Dendritic cell treated with granulocyte-macrophage colony-stimulating factor and Interleukin-4, amounts not matched to agents 40 ng/mL and 50 ng/mL, for 4 days (primary cell): ENCODE data around the gene SCYL1.

Experiments used
- H3K27ac Mint-ChIP-seq: one replicate; pipeline ENCODE4 v1.8.0; 2022; ENCODE audit warnings: mild to moderate bottlenecking, mixed read lengths
- H3K27me3 Mint-ChIP-seq: one replicate; pipeline ENCODE4 v1.8.0; 2022; ENCODE audit warnings: mild to moderate bottlenecking, mixed read lengths
- H3K36me3 Mint-ChIP-seq: one replicate; pipeline ENCODE4 v1.8.0; 2022; ENCODE audit warnings: low read depth, mixed read lengths
- H3K4me1 Mint-ChIP-seq: one replicate; pipeline ENCODE4 v1.8.0; 2022; ENCODE audit warnings: low read depth, mixed read lengths
- H3K4me3 Mint-ChIP-seq: one replicate; pipeline ENCODE4 v1.8.0; 2022; ENCODE audit warnings: mild to moderate bottlenecking, moderate library complexity, mixed read lengths
- H3K9me3 Mint-ChIP-seq: one replicate; pipeline ENCODE4 v1.8.0; 2022; ENCODE audit warnings: mixed read lengths
- intact Hi-C: fragments of 100-400 bp; cut with micrococcal nuclease; formaldehyde crosslinking; loops from one replicate; pipeline ENCODE4 v1.15.0; 2022

Gene SCYL1

DNA sequence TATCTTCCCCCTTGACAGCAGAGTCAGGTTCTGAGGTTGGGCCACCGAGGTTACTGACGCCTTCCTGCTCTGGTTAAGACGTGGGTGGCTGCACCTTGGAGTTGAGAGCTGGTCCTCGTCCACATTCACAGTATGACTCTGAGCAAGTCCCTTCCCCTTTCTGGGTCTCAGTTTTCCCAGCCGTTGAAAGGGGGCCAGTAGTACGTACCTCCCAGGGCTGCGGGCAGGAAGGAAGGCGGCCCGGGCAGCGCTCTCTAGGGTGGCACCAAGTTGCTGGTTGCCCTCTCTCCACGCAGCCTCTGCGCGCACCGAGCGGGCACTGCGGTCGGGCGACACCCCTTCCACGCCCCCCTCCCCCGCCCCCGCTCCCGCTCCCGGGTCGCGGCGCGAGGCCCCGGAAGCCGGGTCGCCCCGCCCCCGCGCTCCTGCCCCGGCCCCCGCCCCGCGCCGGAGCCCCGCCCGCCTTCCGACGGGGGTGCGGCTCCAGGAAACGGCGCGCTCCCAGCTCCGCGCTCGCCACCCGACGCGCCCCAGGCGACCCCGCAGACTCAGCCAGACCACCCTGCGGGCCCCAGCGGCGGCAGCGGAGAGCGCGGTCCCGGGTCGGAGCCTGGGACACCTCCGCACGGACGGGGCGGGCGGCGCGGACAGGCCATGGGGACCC lies 50.8 kb downstream of the SCYL1 start, which contains the start of gene EHBP1L1:
Gene EHBP1L1, plus strand, starts transcription at position 486 of the 664 bp plus-strand sequence. CDS start 250 bp downstream, outside the sequence.
- Mint-ChIP-seq H3K9me3 (no peaks in the 10 kb centered on the region), H3K27me3 (no peaks in the 10 kb centered on the region), H3K27ac (peak within 1 kb of the TSS; percentile 90), H3K36me3 (peaks cover 87% of the 10 kb centered on the region), H3K4me1 (peaks cover 70% of the 10 kb centered on the region), H3K4me3 (peak within 1 kb of the TSS; percentile 92)
- intact Hi-C loops: no loop called here

DNA sequence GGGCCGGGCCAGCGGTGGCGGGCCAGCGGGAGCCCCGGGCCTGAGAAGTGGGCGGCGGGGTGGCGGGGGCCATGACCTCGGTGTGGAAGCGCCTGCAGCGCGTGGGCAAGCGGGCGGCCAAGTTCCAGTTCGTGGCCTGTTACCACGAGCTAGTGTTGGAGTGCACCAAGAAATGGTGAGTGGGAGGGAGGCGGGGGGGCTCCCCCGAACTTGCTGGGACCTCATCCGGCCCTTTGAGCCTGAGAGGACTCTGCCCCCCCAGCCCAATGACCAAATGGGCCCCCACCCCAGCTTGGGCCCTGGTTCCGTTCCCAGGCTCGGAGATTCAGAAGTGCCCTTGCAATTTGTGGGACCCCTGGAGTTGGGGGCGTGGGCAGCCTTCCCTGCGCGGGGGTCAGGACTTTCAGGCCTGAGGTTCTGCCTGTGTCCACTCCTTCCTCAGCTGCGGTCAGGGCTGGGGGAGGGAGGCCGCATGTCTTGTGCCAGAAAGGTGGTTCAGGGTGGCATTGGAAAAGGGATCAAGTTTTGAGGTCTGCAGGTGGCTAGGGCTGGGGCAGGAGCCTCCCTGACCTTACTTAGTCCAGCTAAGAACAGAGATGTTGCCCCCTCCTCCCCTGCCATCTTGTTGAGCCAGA lies 51.5 kb downstream of the SCYL1 start:
- H3K4me3 Mint-ChIP-seq: peak overlapping the region; percentile 92
- no peaks in the 10 kb centered on the region for H3K27me3 Mint-ChIP-seq
- intact Hi-C loops: no loop called here
- peak overlapping the region; percentile 90 for H3K27ac Mint-ChIP-seq
- peaks cover 87% of the 10 kb centered on the region for H3K36me3 Mint-ChIP-seq
- H3K9me3 Mint-ChIP-seq: no peaks in the 10 kb centered on the region
- H3K4me1 Mint-ChIP-seq: peaks cover 69% of the 10 kb centered on the region

DNA sequence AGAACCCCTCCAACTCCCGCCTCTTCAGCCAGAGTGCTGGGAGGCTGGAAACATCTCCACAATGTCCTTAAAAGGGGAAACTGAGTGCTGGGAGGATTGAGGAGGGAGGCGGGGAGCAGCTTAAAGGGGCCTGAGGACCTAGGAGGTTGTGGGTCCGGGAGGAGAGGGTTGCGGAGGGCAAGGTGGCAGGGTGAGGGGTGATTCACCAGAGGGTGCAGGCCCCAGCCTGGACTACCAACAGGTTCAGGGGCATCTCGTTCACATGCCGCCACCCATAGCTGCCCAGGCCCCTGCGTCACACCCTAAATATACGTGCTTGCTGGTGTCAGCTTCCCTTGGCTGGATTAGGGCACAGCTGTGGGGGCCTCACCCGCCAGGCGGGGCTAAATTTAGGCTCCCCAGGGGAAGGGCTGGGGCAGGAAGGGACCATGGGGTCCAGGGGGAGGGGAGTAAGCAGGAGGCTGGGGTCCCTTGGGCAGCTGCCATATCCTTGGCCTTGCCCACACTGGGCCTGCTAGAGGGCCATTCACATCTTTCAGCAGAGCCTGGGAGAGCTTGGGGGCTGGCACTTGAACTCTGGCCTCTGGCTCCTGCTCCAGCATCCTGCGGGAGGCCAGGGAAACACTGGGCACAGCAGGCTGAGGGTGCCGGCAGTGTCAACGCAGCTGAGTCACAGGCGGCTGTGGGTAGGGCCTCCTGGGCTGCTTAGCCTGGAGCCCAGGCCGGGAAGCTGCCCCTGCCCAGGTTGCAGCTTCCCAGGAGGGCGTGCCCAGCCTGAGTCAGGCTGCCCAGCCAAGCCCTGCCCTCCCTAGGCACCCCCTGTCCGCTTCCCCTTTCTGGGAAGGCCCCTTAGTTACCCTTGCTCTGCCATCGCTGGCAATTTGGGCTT lies 52.2 kb downstream of the SCYL1 start:
- intact Hi-C loops: loop anchor here (1.0 kb wide), 1 partner anchor 10 kb away; no protein-coding TSS in a partner anchor
- peaks cover 69% of the 10 kb centered on the region for H3K4me1 Mint-ChIP-seq
- peak overlapping the region; percentile 92 for H3K4me3 Mint-ChIP-seq
- H3K27me3 Mint-ChIP-seq: no peaks in the 10 kb centered on the region
- H3K9me3 Mint-ChIP-seq: no peaks in the 10 kb centered on the region
- H3K27ac Mint-ChIP-seq: peak overlapping the region; percentile 90
- peaks cover 87% of the 10 kb centered on the region for H3K36me3 Mint-ChIP-seq

DNA sequence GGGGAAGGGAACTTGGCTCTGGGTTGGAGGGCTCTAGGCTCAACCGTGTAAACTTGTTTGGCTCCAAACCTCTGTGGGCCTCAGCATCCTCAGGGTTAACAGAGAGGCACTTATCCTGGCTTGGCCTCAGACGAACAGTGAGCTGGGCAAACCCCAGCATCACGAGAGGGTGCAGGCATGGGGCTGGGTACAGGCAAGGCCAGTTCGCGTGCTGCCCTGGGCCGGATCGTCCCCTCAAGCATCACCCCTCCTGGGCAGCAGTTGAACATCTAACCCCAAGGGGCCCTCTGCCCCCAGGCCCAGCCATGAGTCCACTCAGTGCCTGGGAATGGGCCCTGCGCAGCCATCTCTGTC lies 52.9 kb downstream of the SCYL1 start:
- Mint-ChIP-seq H3K4me3 (peak overlapping the region; percentile 92), H3K36me3 (peaks cover 91% of the 10 kb centered on the region), H3K27me3 (no peaks in the 10 kb centered on the region), H3K9me3 (no peaks in the 10 kb centered on the region), H3K4me1 (peaks cover 73% of the 10 kb centered on the region), H3K27ac (peak overlapping the region; percentile 90)
- intact Hi-C loops: loop anchor here (1.0 kb wide), 1 partner anchor 10 kb away; no protein-coding TSS in a partner anchor

DNA sequence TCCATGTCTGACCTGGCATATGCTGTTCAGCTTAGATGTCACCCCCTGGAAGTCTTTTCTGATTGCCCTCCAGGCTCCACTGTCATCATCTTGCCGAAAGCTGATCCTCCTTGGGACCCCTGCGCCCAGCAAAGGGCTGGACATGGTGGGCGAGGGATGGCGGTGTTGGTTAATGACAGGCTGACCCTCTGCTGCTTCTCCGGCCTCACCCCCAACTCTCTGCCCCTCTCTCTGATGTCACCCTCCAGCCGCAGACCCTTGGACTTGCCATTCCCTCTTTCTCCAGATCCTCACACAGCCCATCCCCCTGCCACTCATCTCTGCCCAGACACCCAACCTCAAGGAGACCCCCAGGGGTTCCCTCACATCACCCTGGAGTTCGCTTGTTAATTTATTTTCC lies 53.3 kb downstream of the SCYL1 start:
- Mint-ChIP-seq H3K4me3 (peak overlapping the region; percentile 92), H3K4me1 (peaks cover 76% of the 10 kb centered on the region), H3K27me3 (no peaks in the 10 kb centered on the region), H3K9me3 (no peaks in the 10 kb centered on the region), H3K27ac (peak overlapping the region; percentile 90), H3K36me3 (peaks cover 94% of the 10 kb centered on the region)
- intact Hi-C loops: no loop called here

DNA sequence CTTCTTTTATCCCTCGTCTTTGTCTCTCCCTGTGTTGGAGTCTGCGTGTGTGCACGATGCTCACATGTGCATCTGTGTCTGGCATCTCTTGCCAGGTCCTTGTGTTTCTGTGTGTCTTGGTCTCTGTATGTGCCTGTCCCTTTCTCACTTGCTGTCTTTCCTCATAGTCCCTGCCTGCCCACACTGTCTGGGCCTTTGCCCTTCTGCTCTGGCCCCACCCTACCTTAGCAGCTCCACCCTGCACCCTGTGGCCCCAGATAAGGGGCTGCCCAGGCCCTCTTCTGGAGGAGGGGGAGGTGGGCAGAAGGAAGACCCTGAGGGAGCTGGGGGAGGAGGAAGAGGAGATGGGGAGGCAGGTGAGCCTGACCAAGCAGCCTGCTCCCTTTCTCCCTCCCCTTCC lies 53.8 kb downstream of the SCYL1 start:
- Mint-ChIP-seq H3K36me3 (peaks cover 94% of the 10 kb centered on the region), H3K4me1 (peaks cover 76% of the 10 kb centered on the region)

DNA sequence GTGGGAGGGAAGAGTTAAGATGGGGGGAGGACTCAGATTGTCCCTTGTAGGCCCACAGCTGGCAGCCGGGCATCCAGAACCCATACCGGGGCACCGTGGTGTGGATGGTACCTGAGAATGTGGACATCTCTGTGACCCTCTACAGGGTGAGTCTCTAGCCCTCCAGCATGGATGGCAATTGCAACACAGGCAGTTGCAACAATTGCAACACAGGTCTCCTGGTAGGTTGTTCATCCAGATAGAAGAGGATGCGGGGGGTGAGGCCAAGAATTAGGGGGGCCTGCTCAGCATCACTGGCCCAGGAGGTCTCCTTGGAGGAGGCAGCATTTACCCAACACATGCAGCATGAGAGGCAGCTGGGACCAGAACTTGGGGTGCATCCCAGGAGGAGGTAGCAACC lies 54.4 kb downstream of the SCYL1 start:
- no peaks in the 10 kb centered on the region for H3K9me3 Mint-ChIP-seq
- peaks cover 94% of the 10 kb centered on the region for H3K36me3 Mint-ChIP-seq

More for the DNA sequence above, 53.8 kb downstream of the SCYL1 start:
- Mint-ChIP-seq H3K27me3 (no peaks in the 10 kb centered on the region), H3K27ac (peak overlapping the region; percentile 90), H3K9me3 (no peaks in the 10 kb centered on the region), H3K4me3 (peak overlapping the region; percentile 92)
- intact Hi-C loops: no loop called here

DNA sequence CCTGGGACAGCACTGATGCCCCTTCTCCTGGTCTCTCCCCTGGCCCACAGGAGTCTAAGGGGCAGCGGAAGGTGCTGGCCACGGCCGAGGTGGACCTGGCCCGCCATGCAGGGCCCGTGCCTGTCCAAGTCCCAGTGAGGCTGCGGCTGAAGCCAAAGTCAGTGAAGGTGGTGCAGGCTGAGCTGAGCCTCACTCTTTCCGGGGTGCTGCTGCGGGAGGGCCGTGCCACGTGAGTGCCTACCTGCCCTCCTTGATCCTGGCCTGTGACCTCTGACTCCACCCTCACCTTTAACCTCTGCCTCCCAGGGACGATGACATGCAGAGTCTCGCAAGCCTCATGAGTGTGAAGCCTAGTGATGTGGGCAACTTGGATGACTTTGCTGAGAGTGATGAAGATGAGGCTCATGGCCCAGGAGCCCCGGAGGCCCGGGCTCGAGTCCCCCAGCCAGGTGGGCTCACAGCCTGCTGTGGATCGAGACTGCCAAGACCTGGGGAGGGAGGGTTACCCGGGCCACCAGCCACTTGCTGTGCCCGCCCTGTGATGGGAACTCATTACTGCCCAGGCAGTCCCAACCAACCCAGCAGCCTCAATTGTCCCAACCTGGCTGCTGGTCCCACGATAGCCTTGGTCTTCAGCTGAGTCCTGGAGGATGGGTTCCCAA lies 55.3 kb downstream of the SCYL1 start:
- Mint-ChIP-seq H3K4me3 (no peak overlapping the region), H3K9me3 (no peaks in the 10 kb centered on the region), H3K27me3 (no peaks in the 10 kb centered on the region), H3K27ac (peak overlapping the region; percentile 72), H3K4me1 (peaks cover 76% of the 10 kb centered on the region), H3K36me3 (peaks cover 95% of the 10 kb centered on the region)
- intact Hi-C loops: no loop called here

More for the DNA sequence above, 54.4 kb downstream of the SCYL1 start:
- intact Hi-C loops: no loop called here
- no peaks in the 10 kb centered on the region for H3K27me3 Mint-ChIP-seq
- H3K27ac Mint-ChIP-seq: peak overlapping the region; percentile 90
- H3K4me3 Mint-ChIP-seq: peak overlapping the region; percentile 21
- H3K4me1 Mint-ChIP-seq: peaks cover 77% of the 10 kb centered on the region

DNA sequence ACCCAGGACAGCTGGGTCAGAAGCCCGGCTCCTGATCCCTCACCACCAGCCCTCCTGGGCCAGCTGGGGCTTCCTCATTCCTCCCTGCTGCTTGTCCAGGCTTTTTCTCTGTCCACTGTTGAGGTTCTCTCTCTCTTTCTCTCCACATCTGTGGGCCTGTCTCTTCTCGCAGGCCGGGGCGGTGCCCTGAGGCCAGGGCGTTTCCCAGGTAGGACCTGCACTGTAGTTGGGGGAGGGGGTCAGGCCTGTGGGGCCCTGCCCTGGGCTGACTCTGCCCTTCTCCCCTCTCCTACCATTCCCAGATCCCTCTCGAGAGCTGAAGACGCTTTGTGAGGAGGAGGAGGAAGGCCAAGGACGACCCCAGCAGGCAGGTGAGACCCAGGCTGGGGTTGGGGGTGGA lies 55.9 kb downstream of the SCYL1 start:
- Mint-ChIP-seq H3K36me3 (peaks cover 96% of the 10 kb centered on the region), H3K4me1 (peaks cover 77% of the 10 kb centered on the region), H3K27ac (peak overlapping the region; percentile 72), H3K4me3 (no peak overlapping the region), H3K27me3 (no peaks in the 10 kb centered on the region), H3K9me3 (no peaks in the 10 kb centered on the region)
- intact Hi-C loops: no loop called here

DNA sequence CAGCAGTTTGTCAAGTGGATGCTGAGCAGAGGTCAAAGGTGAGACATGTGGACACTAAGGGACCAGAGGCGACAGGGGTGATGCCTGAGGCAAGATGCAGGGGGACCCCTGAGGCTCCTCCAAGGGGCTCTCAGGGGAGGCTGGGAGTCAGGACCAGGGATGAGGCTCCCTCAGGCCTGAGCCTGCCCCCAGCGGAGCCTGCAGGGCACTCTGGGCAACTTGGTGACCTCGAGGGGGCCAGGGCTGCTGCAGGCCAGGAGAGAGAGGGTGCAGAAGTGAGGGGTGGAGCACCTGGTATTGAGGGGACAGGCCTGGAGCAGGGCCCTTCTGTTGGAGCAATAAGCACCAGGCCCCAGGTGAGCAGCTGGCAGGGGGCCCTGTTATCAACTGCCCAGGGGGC lies 57.0 kb downstream of the SCYL1 start:
- Mint-ChIP-seq H3K36me3 (peaks cover 99% of the 10 kb centered on the region), H3K9me3 (no peaks in the 10 kb centered on the region), H3K27me3 (no peaks in the 10 kb centered on the region), H3K4me1 (peaks cover 89% of the 10 kb centered on the region), H3K4me3 (no peak overlapping the region), H3K27ac (peak overlapping the region; percentile 72)
- intact Hi-C loops: no loop called here

DNA sequence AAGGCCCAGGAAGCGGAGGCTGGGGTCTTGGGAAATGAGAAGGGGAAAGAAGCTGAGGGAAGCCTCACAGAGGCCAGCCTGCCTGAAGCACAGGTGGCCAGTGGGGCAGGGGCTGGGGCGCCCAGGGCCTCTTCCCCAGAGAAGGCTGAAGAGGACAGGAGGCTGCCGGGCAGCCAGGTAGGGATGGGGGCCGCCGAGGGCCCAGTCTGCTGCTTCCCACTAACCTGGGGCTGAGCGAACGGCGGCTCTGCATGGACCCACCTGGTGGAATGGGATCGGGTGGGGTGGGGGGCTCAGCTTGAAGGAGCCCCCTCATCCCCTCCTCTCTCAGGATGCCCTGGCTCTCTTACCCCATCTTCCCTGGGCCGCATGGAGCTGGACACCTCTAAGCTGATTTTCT lies 58.7 kb downstream of the SCYL1 start:
- Mint-ChIP-seq H3K4me1 (peaks cover 95% of the 10 kb centered on the region), H3K4me3 (no peak overlapping the region), H3K36me3 (peaks cover 95% of the 10 kb centered on the region), H3K27me3 (no peaks in the 10 kb centered on the region), H3K9me3 (no peaks in the 10 kb centered on the region), H3K27ac (peak overlapping the region; percentile 72)
- intact Hi-C loops: no loop called here

DNA sequence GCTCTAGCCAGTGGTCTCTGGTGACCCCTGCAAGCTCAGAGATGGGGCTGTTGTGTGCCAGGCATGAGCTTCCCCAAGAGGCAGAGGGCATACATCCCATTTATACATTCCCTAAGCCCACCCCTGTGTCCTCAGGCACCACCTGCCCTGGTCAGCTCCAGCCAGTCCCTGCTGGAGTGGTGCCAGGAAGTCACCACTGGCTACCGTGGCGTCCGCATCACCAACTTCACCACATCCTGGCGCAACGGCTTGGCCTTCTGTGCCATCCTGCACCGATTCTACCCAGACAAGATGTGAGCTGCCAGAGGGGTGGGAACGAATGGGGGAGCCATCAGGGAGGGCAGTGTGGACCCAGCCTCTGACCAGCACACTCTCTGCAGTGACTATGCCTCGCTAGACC lies 59.2 kb downstream of the SCYL1 start:
- no peaks in the 10 kb centered on the region for H3K27me3 Mint-ChIP-seq
- intact Hi-C loops: no loop called here
- peaks cover 95% of the 10 kb centered on the region for H3K4me1 Mint-ChIP-seq
- H3K27ac Mint-ChIP-seq: peak overlapping the region; percentile 72
- H3K4me3 Mint-ChIP-seq: no peak overlapping the region
- no peaks in the 10 kb centered on the region for H3K9me3 Mint-ChIP-seq
- H3K36me3 Mint-ChIP-seq: peaks cover 95% of the 10 kb centered on the region

DNA sequence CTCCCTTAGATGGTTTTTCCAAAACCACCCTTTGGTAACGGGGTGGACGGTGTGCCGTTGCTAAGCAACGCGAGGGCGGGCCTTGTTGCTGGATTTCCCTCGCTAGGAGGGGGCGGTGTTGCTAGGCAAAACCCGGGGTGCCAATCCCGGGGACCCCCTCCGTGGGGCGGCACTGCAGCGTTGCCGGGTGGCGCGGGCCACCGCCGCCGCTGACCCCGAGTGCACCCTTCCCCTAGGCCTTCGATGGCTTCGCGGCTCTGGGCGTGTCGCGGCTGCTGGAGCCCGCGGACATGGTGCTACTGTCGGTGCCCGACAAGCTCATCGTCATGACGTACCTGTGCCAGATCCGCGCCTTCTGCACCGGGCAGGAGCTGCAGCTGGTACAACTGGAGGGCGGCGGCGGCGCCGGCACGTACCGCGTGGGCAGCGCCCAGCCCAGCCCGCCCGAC lies 59.9 kb downstream of the SCYL1 start:
- H3K27ac Mint-ChIP-seq: peak overlapping the region; percentile 72
- H3K36me3 Mint-ChIP-seq: peaks cover 95% of the 10 kb centered on the region
- no peaks in the 10 kb centered on the region for H3K27me3 Mint-ChIP-seq
- H3K4me3 Mint-ChIP-seq: no peak overlapping the region
- intact Hi-C loops: no loop called here
- H3K9me3 Mint-ChIP-seq: no peaks in the 10 kb centered on the region
- H3K4me1 Mint-ChIP-seq: peaks cover 93% of the 10 kb centered on the region
